Heart right ventricle (tissue), 16 donors: ENCODE measurements around the gene ROPN1L. TPM values are rescaled to one million over a fixed set of nuclear protein-coding genes. Genes with fewer than 3 reads are reported as not detected.

Experiments
- ATAC-seq, 8 donors: fragments of 200-7000 bp; cut with Tn5 transposase; one replicate each; pipeline ENCODE4 v1.9.1; 2020; ENCODE audit warnings: mild to moderate bottlenecking in 8 of 8, moderate library complexity in 8 of 8, moderate number of reproducible peaks in 1 of 8
- DNase-seq, 2 donors: peaks; one replicate each; pipeline ENCODE4 v3.0.0-alpha.2; 2020
- H3K27ac ChIP-seq, 10 donors: fragments of 200-600 bp; sonication (generic) in 2 of 10; one replicate each; pipeline versions ENCODE4 v1.5.0 to v1.8.0; 2020 to 2022; ENCODE audit warnings: mild to moderate bottlenecking in 3 of 10
- H3K27me3 ChIP-seq, 7 donors: fragments of 200-600 bp; one replicate each; pipeline ENCODE4 v1.8.0; 2021 to 2022; ENCODE audit warnings: mild to moderate bottlenecking in 2 of 7
- H3K36me3 ChIP-seq, 9 donors: fragments of 200-600 bp; sonication (generic) in 1 of 9; one replicate each; pipeline versions ENCODE4 v1.5.0 to v1.8.0; 2020 to 2022; ENCODE audit warnings: mild to moderate bottlenecking in 2 of 9
- H3K4me1 ChIP-seq, 9 donors: fragments of 200-600 bp; sonication (generic) in 1 of 9; one replicate each; pipeline versions ENCODE4 v1.5.0 to v1.8.0; 2020 to 2022; ENCODE audit warnings: mild to moderate bottlenecking in 4 of 9
- H3K4me3 ChIP-seq, 10 donors: fragments of 200-600 bp; sonication (generic) in 2 of 10; one replicate each; pipeline versions ENCODE4 v1.5.0 to v1.8.0; 2020 to 2022; ENCODE audit warnings: mild to moderate bottlenecking in 7 of 10, moderate library complexity in 2 of 10
- H3K9me3 ChIP-seq, 11 donors: fragments of 200-600 bp in 10 of 11; sonication (generic) in 2 of 11; one replicate each; pipeline versions ENCODE4 v1.5.0 to v1.8.0; 2013 to 2022; ENCODE audit warnings: mild to moderate bottlenecking in 2 of 11, control low read depth in 1 of 11, moderate library complexity in 1 of 11
- CTCF ChIP-seq, 9 donors: fragments of 200-600 bp; sonication (generic) in 2 of 9; IDR thresholded peaks; one replicate each; pipeline versions ENCODE4 v1.5.0 to v1.8.0; 2021 to 2022; ENCODE audit warnings: antibody characterized with exemption in 9 of 9, mild to moderate bottlenecking in 5 of 9, moderate library complexity in 1 of 9
- WGBS, 2 donors: extraction: QIAGEN DNeasy Blood & Tissue Kit; methylation state at CpG; one replicate each; pipeline ENCODE4 v1.1.7; 2013; ENCODE audit warnings: inconsistent platforms in 1 of 2; 5-methylcytosine and 5-hydroxymethylcytosine counted together
- intact Hi-C, 10 donors: fragments of 100-400 bp; cut with DNase I; formaldehyde crosslinking; loops; one replicate each; pipeline versions ENCODE4 v1.11.1 to v1.14.2; 2022
- polyA plus RNA-seq, 2 donors: library from polyadenylated mRNA; stranded (reverse); fragments of 200-250 nt; gene quantifications; one replicate each; pipeline ENCODE4 v1.2.3, GENCODE V29; 2013
- total RNA-seq, 10 donors: library from RNA; stranded (reverse); fragmentation: NEBNext Ultra II Directional in 3 of 10; extraction: Animal tissue kit (Norgen Biotek cat#: 25700) in 3 of 10; gene quantifications; one replicate each; pipeline versions ENCODE4 v1.2.1 to v1.2.4, GENCODE V29; 2021 to 2023
- donor health status: Arrhythmogenic right ventricular cardiomyopathy.
- donor health status: ischemic (EF 13 %, LVEDD 7.1; RV severe dilation, severe dysfunction).
- donor health status: healthy with polysubstance abuse.
- donor health status: DM: no; HTN: yes; CAD: no.
- donor health status: DM: no; HTN: no; CAD: no.
- donor health status: ischemic (EF 25% LVEDD 6.9; RV normal size, moderate dysfunction).
- donor health status: ischemic (EF 25% LVEDD 5.7; RV mildly dilated, moderate dysfunction).
- donor health status: healthy.
- donor health status: DM: yes; HTN: yes; CAD: no.
- donor health status: Ischemic cardiomyopathy.
- donor health status: ischemic (EF 35%, LVEDD 5.7; RV mildly dilated, moderate dysfunction).
- donor health status: nonischemic (EF 11% LVEDD 7.7; RV severe dilation, severe dysfunction).
- donor health status: DM: yes; HTN: yes; CAD: no.
- donor health status: PGD.
- donor health status: ischemic (EF 29% LVEDD 5.4; RV normal size, mild dysfunction).
- donor health status: nonischemic (EF 23%, LVEDD 6.1; RV moderate dilation, normal function).

Gene ROPN1L
- total and polyA plus RNA-seq, 12 donors: 0.17 to 0.83 (median 0.31) TPM; not detected in 2

GRCh38 chr5:10499066-10499465 is 57.4 kb downstream of the ROPN1L start:
- intact Hi-C loops: no loop called here
- H3K36me3 ChIP-seq: no peaks in the 10 kb centered on the region
- H3K27ac ChIP-seq: no peak overlapping the region
- TF ChIP-seq CTCF (IDR thresholded peaks at IDR 0.05): no peak
- H3K4me1 ChIP-seq: peaks cover 0 to 16% (median 12%) of the 10 kb centered on the region in 9 donors
- H3K27me3 ChIP-seq: no peaks in the 10 kb centered on the region
- 84 to 85% methylated on average over 9 of the region's 9 CpGs for WGBS, 2 donors
- H3K9me3 ChIP-seq: peaks cover 0 to 14% (median 3%) of the 10 kb centered on the region in 11 donors
- H3K4me3 ChIP-seq: no peak overlapping the region
- DNase-seq (no peak), ATAC-seq (no peak)

- WGBS, 2 donors: 65 to 96% methylated on average over 2 of the region's 2 CpGs
- no peak for TF ChIP-seq CTCF (IDR thresholded peaks at IDR 0.05)
Observed at GRCh38 chr5:10499776-10500175, 58.1 kb downstream of the ROPN1L start.

GRCh38 chr5:10500669-10501068 is 59.0 kb downstream of the ROPN1L start:
- Histone ChIP-seq H3K27ac (no peak overlapping the region), H3K4me3 (no peak overlapping the region), H3K9me3 (no peaks in the 10 kb centered on the region), H3K36me3 (no peaks in the 10 kb centered on the region), H3K4me1 (peaks cover 0 to 20% (median 16%) of the 10 kb centered on the region in 9 donors), H3K27me3 (no peaks in the 10 kb centered on the region)
- WGBS, 2 donors: 91 to 95% methylated on average over 3 of the region's 3 CpGs
- DNase-seq (no peak), ATAC-seq (no peak)
- intact Hi-C loops: no loop called here
- no peak for TF ChIP-seq CTCF (IDR thresholded peaks at IDR 0.05)

More at GRCh38 chr5:10499776-10500175, 58.1 kb downstream of the ROPN1L start:
- peaks cover 0 to 7% (median 1%) of the 10 kb centered on the region in 11 donors for H3K9me3 ChIP-seq
- H3K27me3 ChIP-seq: no peaks in the 10 kb centered on the region
- no peak overlapping the region for H3K27ac ChIP-seq
- ATAC-seq (no peak), DNase-seq (no peak)
- intact Hi-C loops: no loop called here
- no peaks in the 10 kb centered on the region for H3K36me3 ChIP-seq
- H3K4me1 ChIP-seq: peaks cover 0 to 20% (median 12%) of the 10 kb centered on the region in 9 donors
- H3K4me3 ChIP-seq: no peak overlapping the region

- WGBS, 2 donors: 71 to 73% methylated on average over 9 of the region's 9 CpGs
- no peak for TF ChIP-seq CTCF (IDR thresholded peaks at IDR 0.05)
- no peak overlapping the region for H3K27ac ChIP-seq
- intact Hi-C loops: no loop called here
- ATAC-seq (no peak), DNase-seq (no peak)
- H3K36me3 ChIP-seq: no peaks in the 10 kb centered on the region
- H3K27me3 ChIP-seq: no peaks in the 10 kb centered on the region
- peaks cover 0 to 20% (median 16%) of the 10 kb centered on the region in 9 donors for H3K4me1 ChIP-seq
- no peaks in the 10 kb centered on the region for H3K9me3 ChIP-seq
- H3K4me3 ChIP-seq: no peak overlapping the region
Observed at GRCh38 chr5:10501554-10502075, 59.9 kb downstream of the ROPN1L start.
